ENCODE results near the gene PGM1. TPM values are rescaled to one million over a fixed set of nuclear protein-coding genes. Genes with fewer than 3 reads are reported as not detected.

The PGM1 gene
- polyA plus RNA-seq, 4 donors, result 30.7 to 32.4 (median 31.8) TPM

DNA sequence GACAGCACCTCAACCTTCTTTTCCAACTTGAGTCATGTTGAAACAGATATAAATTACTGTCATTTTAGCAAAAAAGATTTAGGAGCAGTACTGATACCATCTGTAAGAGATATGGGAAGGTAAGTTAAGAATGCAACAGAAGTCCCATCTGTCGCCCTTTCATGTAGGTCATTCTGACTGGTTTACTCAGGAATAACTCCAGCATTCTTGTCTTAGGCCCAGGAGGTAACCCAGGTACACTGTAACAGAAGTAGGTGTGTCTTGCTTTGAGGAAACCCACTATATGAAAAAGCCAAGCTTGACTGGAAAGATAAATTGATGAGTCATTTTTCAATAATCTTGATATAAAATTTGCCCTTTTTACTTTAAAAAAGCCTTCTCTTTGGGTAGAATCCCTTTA, 35.4 kb downstream of the PGM1 start:
- DNase-seq (ENCODE audit: low read depth in 4 of 4, low spot score in 3 of 4), result no peak

DNA sequence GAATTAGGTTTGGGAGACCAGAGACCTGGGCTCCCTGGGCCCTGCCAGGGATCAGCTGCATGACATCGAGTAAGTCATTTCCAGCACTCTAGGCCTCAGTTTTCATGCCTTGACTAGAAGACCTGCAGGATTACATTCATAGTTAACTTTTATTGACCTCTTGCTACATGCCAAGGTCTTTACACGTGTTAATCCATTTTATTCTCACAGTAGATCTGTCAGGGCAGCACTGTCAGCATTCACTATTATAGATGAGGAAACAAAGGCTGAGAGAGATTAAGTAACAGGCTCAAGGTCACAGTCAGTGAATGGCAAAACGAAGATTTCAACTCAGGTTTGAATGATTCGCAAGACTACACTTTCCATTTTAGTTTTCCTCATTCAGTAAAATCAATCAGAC, 37.0 kb downstream of the PGM1 start:
- DNase-seq (ENCODE audit: low read depth in 4 of 4, low spot score in 3 of 4), result no peak

DNA sequence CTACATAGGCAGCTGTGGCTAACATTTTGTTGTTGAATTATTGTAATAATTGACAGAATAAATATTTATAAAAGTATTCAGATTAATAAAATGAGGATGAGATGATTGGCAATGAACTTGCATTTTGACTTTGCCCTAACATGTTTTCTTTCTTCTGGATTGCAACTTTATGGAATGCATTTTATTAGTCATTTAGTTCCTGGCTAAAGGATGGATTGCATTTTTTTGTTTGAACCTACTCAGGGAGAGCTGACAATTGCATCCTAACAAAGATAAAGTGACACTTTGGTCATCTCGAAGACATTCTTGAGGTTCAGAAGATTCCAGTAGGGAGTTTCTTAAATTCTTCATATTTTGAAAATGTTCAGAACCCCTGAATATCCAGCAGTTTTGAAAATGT, 37.5 kb downstream of the PGM1 start:
- no peak for DNase-seq (ENCODE audit: low read depth in 4 of 4, low spot score in 3 of 4)

DNA sequence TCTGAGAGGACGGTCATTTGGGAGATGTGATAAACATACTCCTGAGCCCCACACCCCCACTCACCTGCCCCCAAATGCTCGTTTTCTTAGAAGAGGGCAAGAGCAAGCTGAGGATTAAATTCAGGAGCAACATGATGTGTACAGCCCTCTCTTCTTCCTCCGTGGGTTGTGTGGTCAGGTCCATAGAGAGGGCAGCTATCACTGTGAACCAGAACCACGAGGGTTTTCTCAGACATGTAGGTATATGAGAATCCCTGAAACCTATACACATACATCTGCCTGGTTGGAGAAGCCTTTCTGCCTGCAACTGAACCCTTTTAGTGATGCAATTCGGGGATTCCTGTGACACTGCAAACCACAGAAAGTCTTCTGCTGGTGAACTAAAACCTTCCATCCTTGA, 38.9 kb downstream of the PGM1 start:
- DNase-seq (ENCODE audit: low read depth in 4 of 4, low spot score in 3 of 4), result no peak

DNA sequence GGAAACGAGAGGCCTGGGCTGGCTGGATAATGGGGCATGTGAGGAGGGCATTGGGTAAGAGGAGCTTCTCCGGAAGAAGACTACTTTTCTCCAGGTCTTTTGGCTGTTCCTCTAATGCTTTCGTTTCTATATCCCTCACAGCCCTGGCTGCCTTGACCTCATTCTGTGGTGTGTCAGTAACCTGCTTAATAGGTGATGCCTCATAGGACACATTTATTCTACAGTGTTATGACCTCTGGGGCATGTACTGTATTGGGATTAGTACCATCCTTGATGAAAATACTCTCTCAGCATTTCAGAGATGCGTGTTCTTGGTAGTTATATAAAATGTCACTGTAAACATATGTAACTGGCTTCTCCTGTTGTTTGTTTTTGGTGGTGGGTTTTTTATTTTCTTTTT, 40.1 kb downstream of the PGM1 start:
- DNase-seq (ENCODE audit: low read depth in 4 of 4, low spot score in 3 of 4), result no peak

DNA sequence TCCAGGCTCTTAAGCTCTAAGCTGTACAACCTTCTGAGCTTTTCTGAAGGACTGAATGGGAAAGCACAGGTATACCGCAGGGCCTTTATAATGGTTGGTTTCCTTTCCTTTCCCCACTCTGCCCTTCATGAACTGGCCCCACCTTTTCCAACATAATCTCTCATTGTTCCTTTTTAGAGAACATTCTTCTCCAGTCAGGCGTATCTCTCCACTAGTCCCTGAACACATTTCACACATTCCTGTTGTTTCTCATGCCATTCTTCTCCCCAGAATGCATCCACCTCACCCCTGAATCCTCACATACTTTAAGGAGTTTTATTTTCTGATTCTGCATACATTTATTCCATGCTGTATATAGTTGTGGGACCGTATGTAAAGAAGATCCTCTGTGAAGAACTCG, 41.3 kb downstream of the PGM1 start:
- DNase-seq (ENCODE audit: low read depth in 4 of 4, low spot score in 3 of 4), result no peak

DNA sequence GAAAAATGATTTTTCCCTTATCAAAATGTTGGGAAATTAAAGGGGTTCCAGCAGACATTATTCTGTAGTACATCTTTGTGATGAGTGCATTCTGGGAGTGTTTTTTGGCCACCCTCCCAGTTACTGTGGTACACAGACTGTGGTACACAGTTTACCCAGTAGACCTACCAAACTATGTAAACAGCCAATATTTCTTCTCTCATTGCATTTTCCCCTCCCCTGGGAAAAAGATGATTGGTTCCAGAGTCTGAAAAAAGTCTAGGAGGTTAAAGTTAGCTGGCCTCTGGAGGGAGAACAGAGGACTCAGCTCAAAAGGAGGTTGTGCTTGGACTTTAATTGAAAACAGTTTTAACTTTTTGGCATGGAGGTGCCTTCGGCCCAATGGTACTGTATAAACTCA, 42.5 kb downstream of the PGM1 start:
- no peak for DNase-seq (ENCODE audit: low read depth in 4 of 4, low spot score in 3 of 4)

DNA sequence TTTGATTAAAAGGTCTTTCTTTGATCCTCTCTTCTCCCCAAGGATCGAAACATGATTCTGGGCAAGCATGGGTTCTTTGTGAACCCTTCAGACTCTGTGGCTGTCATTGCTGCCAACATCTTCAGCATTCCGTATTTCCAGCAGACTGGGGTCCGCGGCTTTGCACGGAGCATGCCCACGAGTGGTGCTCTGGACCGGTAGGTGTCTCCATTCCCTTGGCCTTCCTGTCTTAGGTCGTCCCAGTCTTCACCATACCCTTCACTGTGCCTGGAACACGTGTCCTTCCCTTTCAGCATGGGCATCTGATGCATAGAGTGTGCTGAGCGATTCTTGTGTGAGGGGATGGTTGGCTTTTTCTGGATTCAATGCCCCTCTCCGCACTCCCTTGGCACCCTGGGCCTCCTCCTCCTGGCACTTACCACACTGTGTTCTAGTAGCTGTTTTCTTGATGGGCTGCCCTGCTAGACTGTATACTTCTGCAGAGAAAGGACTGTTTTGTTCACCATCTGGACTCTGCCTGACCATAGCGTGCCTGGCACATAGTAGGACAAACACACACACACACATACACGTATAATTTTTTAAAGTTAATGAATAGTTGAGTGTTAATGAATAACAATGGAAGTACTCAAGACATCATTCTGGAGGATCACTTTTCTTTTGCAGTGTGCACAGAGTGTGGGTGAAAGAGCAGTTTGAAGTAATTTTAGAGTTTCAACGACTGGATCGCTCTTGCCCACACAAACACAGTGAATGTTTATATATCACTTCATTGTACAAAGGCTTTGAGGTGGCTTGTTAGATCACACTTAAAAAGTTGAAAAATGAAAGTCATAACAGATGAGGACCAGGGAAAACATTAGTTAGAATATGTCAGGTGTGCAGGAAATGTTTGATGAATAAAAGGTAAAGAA, 43.2 kb downstream of the PGM1 start:
- no peak for DNase-seq (ENCODE audit: low read depth in 4 of 4, low spot score in 3 of 4)

DNA sequence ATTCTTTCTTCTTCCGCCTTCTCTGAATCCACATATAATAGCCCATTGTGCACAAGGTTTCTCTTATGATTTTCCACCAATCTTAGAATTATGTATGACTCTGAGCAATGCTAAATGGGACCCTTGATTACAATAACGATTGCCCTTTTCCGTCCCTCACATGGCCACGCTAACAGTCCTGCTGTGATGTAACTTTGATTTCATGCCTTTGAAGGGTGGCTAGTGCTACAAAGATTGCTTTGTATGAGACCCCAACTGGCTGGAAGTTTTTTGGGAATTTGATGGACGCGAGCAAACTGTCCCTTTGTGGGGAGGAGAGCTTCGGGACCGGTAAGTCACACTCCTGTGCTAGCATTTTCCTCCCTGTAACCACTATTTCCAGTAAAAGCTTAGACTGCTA, 45.3 kb downstream of the PGM1 start:
- DNase-seq (ENCODE audit: low read depth in 4 of 4, low spot score in 3 of 4), result no peak

DNA sequence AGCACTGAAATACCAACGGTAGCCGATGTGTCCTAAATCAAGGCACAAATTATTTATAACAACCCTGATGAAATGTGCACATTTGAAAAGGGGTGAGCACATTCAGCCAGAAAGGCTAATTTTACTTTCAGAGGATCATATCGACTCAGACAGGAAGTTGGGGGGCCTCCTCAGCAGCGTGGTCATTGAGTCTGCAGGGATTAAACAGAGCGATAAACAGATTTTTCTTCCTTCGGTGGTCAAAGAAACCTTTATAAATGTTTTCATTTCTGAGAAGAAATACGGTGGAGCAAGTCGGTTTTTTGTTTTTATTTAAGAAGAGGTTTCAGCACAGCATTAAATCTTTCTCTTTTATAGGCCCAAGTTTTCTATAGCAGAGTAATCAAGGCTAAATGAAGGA, 45.7 kb downstream of the PGM1 start:
- DNase-seq (ENCODE audit: low read depth in 4 of 4, low spot score in 3 of 4), result no peak

DNA sequence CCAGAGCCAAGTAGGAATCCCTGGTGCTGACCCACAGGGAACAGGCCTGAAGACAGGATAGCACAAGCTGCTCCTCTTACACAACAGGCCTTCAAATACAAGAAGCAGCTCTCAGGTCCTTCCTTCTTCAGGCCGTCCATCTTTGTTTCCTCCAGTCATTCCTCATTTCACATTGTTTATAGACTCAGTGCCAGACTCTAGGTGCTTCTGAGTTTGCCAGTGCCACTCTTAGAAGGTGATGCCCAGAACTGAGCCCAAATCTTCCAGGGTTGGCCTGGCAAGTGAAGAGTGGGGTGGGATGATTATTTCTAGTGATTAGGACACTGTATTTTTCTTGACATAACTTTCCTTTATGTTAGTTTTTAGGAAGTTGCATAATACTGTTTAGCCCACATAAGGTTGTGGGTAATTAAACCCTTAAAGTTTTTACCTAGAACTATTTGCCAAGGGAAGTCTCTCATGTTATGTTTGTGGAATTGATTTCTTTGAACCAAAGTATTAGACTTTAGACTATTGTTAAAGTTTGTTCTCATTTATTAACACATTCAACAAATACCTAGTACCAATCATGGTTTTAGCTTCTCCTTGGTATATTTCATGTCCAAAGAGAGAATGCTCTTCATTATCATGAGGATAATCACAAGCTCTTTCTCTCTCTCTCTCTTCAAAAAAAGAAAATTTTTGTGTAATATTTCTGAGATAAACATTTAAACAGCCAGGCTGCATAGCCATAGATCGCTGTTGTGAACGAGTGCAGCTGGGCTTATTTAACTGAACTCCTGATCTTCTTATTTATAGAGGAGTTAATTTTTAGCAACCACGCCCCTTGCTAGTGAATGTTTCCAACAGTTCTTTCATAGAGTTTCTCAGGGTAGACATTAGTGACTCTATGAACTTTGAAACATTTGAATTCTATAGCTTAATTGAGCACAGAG, 47.7 kb downstream of the PGM1 start:
- no peak for DNase-seq (ENCODE audit: low read depth in 4 of 4, low spot score in 3 of 4)

DNA sequence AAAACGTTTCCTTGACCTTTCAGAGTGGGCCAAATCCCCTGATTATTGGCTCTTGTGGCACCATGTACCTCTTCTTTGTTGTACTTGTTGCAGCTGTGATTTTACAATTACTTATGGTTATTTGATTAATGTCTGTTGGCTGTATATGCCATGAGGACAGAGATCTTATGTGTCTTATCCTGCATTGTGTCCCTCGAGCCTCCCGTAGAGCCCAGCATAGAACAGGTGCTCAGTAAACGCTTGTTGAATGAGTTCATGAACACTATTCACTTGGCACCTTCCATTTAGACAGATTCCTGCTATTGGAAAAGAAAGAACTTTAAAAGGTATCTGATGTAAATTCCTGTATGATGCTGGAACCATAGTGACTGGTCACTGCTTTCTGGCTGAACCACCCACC, 48.4 kb downstream of the PGM1 start:
- no peak for DNase-seq (ENCODE audit: low read depth in 4 of 4, low spot score in 3 of 4)

DNA sequence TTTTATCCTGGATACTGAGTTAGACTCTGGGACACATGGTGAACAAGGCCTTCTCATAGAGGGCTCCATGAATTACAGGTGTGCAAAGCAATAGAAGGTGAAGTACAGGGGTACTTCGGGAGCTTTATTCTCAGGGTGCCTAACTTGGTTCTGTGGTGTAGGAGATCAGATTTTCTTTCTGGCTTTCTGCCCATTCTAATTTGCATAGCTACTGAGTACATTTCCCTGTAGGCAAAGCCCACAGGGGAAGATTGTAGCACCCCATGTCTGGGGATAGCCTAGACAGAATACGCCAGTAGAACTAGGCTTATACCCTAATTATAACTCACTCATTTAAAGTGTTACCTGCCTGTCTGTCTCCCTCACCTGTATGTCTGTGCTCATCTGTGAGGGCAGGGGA, 49.7 kb downstream of the PGM1 start:
- DNase-seq (ENCODE audit: low read depth in 4 of 4, low spot score in 3 of 4), result no peak

DNA sequence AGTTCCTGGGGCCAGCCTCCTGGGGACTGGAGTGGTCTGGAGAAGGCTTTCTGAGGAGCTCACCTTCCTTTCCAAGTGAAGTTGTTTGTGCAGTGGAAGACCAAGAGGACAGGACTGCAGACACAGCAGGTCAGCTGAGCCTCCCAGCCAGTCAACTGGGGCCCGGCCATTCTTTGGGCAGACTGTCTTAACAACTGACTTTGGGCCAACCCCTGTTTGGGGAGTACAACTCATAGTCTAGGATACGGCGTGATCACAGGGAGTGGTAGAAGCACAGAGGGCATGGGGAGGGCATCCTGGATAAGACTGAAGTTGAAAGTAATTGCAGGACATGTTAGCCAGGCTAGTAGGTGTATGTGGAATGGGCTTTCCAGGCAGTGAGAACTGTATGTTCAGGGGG, 50.3 kb downstream of the PGM1 start:
- no peak for DNase-seq (ENCODE audit: low read depth in 4 of 4, low spot score in 3 of 4)

DNA sequence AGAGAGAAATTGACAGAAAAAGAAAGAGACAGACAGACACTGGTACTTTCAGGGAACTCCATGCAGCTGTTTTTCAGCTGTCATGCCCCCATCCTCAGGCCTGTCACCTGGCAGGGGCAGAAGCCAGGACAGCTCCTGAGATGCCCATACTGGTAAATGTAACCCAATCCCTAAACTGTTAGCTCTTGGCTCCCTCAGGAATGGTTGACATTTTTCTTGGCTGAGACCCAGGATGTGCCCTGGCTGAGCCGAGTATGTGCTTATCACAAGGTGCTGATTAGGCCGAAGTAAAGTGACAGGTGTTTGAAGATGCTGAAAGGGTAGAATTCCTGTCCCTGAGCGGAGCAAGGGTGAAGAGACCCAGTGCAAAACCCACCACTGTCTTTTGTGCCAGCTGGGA, 50.7 kb downstream of the PGM1 start:
- DNase-seq (ENCODE audit: low read depth in 4 of 4, low spot score in 3 of 4), result no peak

DNA sequence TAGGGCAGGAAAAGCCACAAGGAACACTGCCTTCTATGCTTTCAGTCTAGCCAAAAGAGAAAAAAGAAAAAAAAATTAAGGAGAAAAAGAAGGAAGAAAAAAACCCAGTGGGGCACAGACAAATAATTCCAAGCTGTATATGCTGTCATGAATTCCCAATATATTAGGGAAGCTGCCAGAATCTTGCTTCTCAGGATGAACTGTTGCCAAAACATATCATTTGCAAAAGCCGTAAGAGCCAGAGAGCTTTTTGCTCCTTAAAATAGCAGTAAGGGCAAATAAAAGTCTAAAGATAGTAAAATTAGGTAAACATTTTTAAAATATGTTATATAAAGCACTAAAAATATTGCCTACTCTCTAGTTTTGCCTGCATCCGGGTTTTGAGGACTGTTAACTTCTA, 52.1 kb downstream of the PGM1 start:
- no peak for DNase-seq (ENCODE audit: low read depth in 4 of 4, low spot score in 3 of 4)

DNA sequence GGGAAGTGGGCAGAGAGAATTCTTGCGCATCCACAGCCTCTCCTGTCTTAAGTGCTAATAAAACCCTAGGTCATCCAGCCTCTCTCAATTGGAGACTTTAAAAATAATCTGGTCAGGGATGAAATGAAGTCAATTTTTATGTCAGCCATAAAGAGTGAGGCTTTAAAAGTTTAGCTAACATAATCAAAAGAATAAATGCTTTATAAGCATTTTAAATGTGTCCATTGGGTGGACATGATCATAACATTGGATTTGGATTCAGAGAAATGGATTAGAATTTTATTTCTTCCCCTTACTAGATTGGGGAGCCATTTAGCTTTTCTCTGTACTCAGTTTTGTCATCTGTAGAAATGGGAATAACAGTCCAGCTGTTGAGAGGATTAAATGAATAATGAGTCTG, 55.5 kb downstream of the PGM1 start:
- no peak for DNase-seq (ENCODE audit: low read depth in 4 of 4, low spot score in 3 of 4)

DNA sequence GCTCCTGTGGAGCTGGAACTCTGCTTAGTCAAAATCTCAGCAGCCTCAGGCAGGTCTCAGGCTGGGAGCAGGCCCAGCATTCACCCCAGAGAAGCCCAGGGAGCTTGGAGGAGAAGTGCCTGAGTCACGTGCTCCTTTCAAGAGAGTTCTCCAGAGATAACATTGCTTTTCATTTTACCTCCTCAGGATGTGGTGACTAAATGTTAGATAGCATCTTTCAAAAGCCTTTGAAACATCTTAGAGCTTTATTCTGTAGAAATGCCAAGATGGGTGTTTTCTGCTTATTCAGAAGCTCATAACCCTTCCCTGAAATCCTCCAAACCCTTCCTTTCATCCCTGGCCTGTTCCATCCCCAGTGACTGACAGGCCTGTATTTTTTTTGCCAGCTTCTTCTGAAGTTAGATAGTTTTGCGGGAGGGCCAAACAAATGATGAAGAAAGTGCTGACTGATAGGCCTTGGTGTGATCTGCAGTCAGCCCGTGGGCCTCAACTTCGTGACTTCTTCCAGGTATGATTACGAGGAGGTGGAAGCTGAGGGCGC, 58.0 kb downstream of the PGM1 start:
- DNase-seq (ENCODE audit: low read depth in 4 of 4, low spot score in 3 of 4), result no peak

DNA sequence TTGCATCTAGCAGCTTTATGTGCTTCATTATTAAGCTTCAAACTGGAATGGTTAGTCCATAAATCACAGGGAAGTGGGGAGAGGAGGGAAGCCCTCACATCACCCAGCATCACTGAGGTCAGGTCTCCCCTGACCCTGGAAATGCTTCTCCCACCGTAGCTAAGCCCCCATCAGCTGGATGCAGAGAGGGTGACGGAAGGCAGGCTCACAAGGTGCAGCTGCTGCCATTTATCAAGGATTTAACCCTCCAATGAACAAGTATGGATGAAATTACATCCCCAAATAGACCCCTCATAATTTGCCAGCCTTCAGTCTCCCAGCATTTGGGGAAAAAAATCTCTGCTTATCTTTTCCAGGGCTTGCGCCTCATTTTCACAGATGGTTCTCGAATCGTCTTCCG, 60.8 kb downstream of the PGM1 start:
- no peak for DNase-seq (ENCODE audit: low read depth in 4 of 4, low spot score in 3 of 4)

DNA sequence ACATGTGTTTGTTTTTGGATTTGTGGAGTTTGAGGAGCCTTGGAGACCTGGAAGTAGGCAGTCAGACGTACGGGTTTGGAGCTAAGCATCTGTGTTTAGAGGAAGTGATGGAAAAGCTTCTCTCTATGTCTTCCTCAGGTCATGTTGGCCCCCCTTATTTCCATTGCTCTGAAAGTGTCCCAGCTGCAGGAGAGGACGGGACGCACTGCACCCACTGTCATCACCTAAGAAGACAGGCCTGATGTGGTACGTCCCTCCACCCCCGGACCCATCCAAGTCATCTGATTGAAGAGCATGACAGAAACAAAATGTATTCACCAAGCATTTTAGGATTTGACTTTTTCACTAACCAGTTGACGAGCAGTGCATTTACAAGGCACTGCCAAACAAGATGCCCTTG, 66.2 kb downstream of the PGM1 start:
- no peak for DNase-seq (ENCODE audit: low read depth in 4 of 4, low spot score in 3 of 4)

DNA sequence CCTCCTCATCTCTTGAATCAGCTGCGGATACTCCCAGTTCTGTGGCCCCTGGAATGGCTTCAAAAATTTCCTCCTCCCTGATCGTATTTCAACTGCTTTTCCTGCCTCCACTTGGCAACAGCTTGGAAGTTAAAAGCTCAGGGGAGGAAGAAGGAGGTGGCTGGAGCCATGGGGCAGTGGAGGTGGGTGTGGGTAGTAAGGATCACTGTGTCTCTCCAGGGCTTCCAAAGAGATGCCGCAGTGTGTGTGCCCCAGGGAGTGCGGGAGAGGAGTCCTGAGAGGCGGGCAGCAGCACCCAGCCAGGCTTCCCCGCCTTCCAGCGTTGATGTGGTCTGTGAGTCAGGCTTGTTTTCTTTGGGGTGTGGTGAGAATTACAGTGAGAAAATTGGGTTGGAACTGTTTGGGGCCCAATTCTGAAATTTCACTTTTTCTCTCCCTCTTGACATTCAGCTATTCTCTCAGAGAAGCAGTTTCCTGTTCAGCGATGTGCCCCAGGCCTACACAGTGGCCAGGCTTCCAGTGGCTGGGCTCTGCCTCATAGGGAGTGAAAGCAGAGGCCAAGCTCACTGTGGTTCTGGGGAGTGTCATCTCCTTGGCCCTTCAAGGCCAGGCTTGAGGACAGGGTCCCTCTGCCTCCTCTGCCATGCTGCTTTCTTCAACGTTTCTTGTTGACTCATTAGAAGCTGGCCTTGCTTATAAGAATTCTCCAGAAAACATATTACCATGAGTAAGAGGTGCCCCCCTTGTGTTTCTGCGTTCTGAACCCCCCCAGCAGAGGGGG, 69.0 kb downstream of the PGM1 start:
- DNase-seq (ENCODE audit: low read depth in 4 of 4, low spot score in 3 of 4), result no peak
